Fibroblast of pulmonary artery (primary cell): ENCODE data around the gene TTC28.
A peak's percentile ranks its signal among the peaks of the same experiment; 100 is the strongest.

Source experiments
- DNase-seq: peaks from one replicate; pipeline ENCODE4 v3.0.0-alpha.2; 2010; ENCODE audit warnings: low read depth
- H3K4me3 ChIP-seq: replicated peaks from 2 replicates; pipeline ENCODE4 v1.5.1; 2011; ENCODE audit warnings: low read depth, mild to moderate bottlenecking, control low read depth, low read length, moderate library complexity
- CTCF ChIP-seq: IDR thresholded peaks from 2 replicates; pipeline ENCODE4 v1.5.1; 2011; ENCODE audit warnings: mild to moderate bottlenecking, control low read depth, low read length, inconsistent platforms; ENCODE audit errors: missing control alignments

Gene TTC28

GRCh38 chr22:28243539-28243938 lies 436.1 kb downstream of the TTC28 start:
- DNase-seq, result peak; percentile 48
- TF ChIP-seq CTCF, result no peak
- H3K4me3 ChIP-seq, result no peak overlapping the region

- no peak overlapping the region for H3K4me3 ChIP-seq
- no peak for TF ChIP-seq CTCF
- no peak for DNase-seq
Observed at GRCh38 chr22:28241656-28242290, 437.9 kb downstream of the TTC28 start.

GRCh38 chr22:28239941-28240340 lies 439.7 kb downstream of the TTC28 start:
- no peak overlapping the region for H3K4me3 ChIP-seq
- DNase-seq, result no peak
- TF ChIP-seq CTCF, result no peak

- no peak overlapping the region for H3K4me3 ChIP-seq
- no peak for DNase-seq
- no peak for TF ChIP-seq CTCF
Observed at GRCh38 chr22:28237783-28238182, 441.9 kb downstream of the TTC28 start.

- no peak for TF ChIP-seq CTCF
- peak; percentile 75 for DNase-seq
Observed at GRCh38 chr22:28237112-28237511, 442.5 kb downstream of the TTC28 start.

GRCh38 chr22:28232204-28232603 lies 447.4 kb downstream of the TTC28 start:
- no peak for DNase-seq
- H3K4me3 ChIP-seq, result no peak overlapping the region
- TF ChIP-seq CTCF, result no peak

More at GRCh38 chr22:28237112-28237511, 442.5 kb downstream of the TTC28 start:
- H3K4me3 ChIP-seq, result no peak overlapping the region

- DNase-seq, result peak; percentile 41
- H3K4me3 ChIP-seq, result no peak overlapping the region
- TF ChIP-seq CTCF, result no peak
Observed at GRCh38 chr22:28231441-28231840, 448.2 kb downstream of the TTC28 start.
